Progenitor cell of endocrine pancreas (in vitro differentiated cells): ENCODE measurements around the gene GLG1. TPM values are rescaled to one million over a fixed set of nuclear protein-coding genes. Genes with fewer than 3 reads are reported as not detected.
A peak's percentile ranks its signal among the peaks of the same experiment; 100 is the strongest.

Experiments
- DNase-seq: peaks from one replicate; pipeline ENCODE4 v3.0.0; 2021; ENCODE audit warnings: low spot score; ENCODE audit not compliant: unreplicated experiment
- H3K27ac Mint-ChIP-seq: 2 replicates; pipeline ENCODE4 v1.8.0; 2021; ENCODE audit warnings: mild to moderate bottlenecking, moderate library complexity, mixed read lengths
- H3K27me3 Mint-ChIP-seq: 2 replicates; pipeline ENCODE4 v1.8.0; 2021; ENCODE audit warnings: mixed read lengths
- H3K36me3 Mint-ChIP-seq: 2 replicates; pipeline ENCODE4 v1.8.0; 2022; ENCODE audit warnings: mixed read lengths; ENCODE audit not compliant: insufficient read depth
- H3K4me1 Mint-ChIP-seq: 2 replicates; pipeline ENCODE4 v1.8.0; 2021; ENCODE audit warnings: low read depth, mixed read lengths
- H3K4me3 Mint-ChIP-seq: 2 replicates; pipeline ENCODE4 v1.8.0; 2021; ENCODE audit warnings: low read depth, mild to moderate bottlenecking, moderate library complexity, mixed read lengths
- H3K9me3 Mint-ChIP-seq: 2 replicates; pipeline ENCODE4 v1.8.0; 2021; ENCODE audit warnings: low read depth, mixed read lengths
- total RNA-seq: library from RNA; stranded (reverse); gene quantifications from 2 replicates; pipeline ENCODE4 v1.2.1, GENCODE V29; 2021
- TF ChIP-seq, protein P1 (sequence below): fragments of 200-600 bp; sonication (generic); IDR thresholded peaks from one replicate; pipeline ENCODE4 v1.5.0; 2021; ENCODE audit warnings: antibody characterized with exemption, mild to moderate bottlenecking; ENCODE audit not compliant: unreplicated experiment

GLG1 gene
- total RNA-seq, 1 donor from 2014 or later = 173 TPM

GRCh38 chr16:74492976-74493375 is 113.9 kb downstream of the GLG1 start:
- no peak for DNase-seq
- TF ChIP-seq, protein P1, sequence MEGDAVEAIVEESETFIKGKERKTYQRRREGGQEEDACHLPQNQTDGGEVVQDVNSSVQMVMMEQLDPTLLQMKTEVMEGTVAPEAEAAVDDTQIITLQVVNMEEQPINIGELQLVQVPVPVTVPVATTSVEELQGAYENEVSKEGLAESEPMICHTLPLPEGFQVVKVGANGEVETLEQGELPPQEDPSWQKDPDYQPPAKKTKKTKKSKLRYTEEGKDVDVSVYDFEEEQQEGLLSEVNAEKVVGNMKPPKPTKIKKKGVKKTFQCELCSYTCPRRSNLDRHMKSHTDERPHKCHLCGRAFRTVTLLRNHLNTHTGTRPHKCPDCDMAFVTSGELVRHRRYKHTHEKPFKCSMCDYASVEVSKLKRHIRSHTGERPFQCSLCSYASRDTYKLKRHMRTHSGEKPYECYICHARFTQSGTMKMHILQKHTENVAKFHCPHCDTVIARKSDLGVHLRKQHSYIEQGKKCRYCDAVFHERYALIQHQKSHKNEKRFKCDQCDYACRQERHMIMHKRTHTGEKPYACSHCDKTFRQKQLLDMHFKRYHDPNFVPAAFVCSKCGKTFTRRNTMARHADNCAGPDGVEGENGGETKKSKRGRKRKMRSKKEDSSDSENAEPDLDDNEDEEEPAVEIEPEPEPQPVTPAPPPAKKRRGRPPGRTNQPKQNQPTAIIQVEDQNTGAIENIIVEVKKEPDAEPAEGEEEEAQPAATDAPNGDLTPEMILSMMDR = no peak
- H3K4me1 Mint-ChIP-seq = peaks cover under 1% of the 10 kb centered on the region
- H3K4me3 Mint-ChIP-seq = no peak overlapping the region
- no peaks in the 10 kb centered on the region for H3K27me3 Mint-ChIP-seq
- no peak overlapping the region for H3K27ac Mint-ChIP-seq
- no peaks in the 10 kb centered on the region for H3K9me3 Mint-ChIP-seq
- peaks cover 16% of the 10 kb centered on the region for H3K36me3 Mint-ChIP-seq

GRCh38 chr16:74487634-74488495 is 119.0 kb downstream of the GLG1 start:
- Mint-ChIP-seq H3K27ac (peak overlapping the region; percentile 17), H3K27me3 (no peaks in the 10 kb centered on the region), H3K4me1 (peaks cover 19% of the 10 kb centered on the region), H3K9me3 (no peaks in the 10 kb centered on the region), H3K4me3 (no peak overlapping the region), H3K36me3 (peaks cover 27% of the 10 kb centered on the region)
- TF ChIP-seq, protein P1 = no peak
- DNase-seq = no peak

GRCh38 chr16:74485916-74486315 is 121.0 kb downstream of the GLG1 start:
- peaks cover 24% of the 10 kb centered on the region for H3K36me3 Mint-ChIP-seq
- H3K27me3 Mint-ChIP-seq = no peaks in the 10 kb centered on the region
- H3K4me3 Mint-ChIP-seq = no peak overlapping the region

GRCh38 chr16:74480150-74481029 is 126.5 kb downstream of the GLG1 start:
- peaks cover 29% of the 10 kb centered on the region for H3K36me3 Mint-ChIP-seq
- no peaks in the 10 kb centered on the region for H3K9me3 Mint-ChIP-seq
- H3K27ac Mint-ChIP-seq = peak overlapping the region; percentile 84
- H3K27me3 Mint-ChIP-seq = no peaks in the 10 kb centered on the region
- peaks cover 39% of the 10 kb centered on the region for H3K4me1 Mint-ChIP-seq
- DNase-seq = no peak
- H3K4me3 Mint-ChIP-seq = no peak overlapping the region
- TF ChIP-seq, protein P1 = no peak

More at GRCh38 chr16:74485916-74486315, 121.0 kb downstream of the GLG1 start:
- Mint-ChIP-seq H3K4me1 (peaks cover 28% of the 10 kb centered on the region), H3K9me3 (no peaks in the 10 kb centered on the region), H3K27ac (peak overlapping the region; percentile 12)
- no peak for DNase-seq
- TF ChIP-seq, protein P1 = no peak

GRCh38 chr16:74477226-74477625 is 129.7 kb downstream of the GLG1 start:
- Mint-ChIP-seq H3K9me3 (no peaks in the 10 kb centered on the region), H3K27me3 (no peaks in the 10 kb centered on the region), H3K27ac (peak overlapping the region; percentile 86), H3K4me1 (peaks cover 33% of the 10 kb centered on the region), H3K36me3 (peaks cover 27% of the 10 kb centered on the region), H3K4me3 (no peak overlapping the region)
- no peak for DNase-seq
- TF ChIP-seq, protein P1 = no peak
